Ishikawa (cell line): ENCODE measurements around the gene STON2.

ENCODE experiments used
- CEBPB ChIP-seq: IDR thresholded peaks from 2 replicates; pipeline ENCODE4 v1.6.1; 2012
- EGR1 ChIP-seq: IDR thresholded peaks from 2 replicates; pipeline ENCODE4 v1.6.1; 2012
- EP300 ChIP-seq: IDR thresholded peaks from 2 replicates; pipeline ENCODE4 v1.6.1; 2012; ENCODE audit warnings: borderline replicate concordance
- FOXM1 ChIP-seq: IDR thresholded peaks from 2 replicates; pipeline ENCODE4 v1.6.1; 2012; ENCODE audit warnings: low read depth, borderline replicate concordance
- MAX ChIP-seq: IDR thresholded peaks from 2 replicates; pipeline ENCODE4 v1.6.1; 2012
- RAD21 ChIP-seq: IDR thresholded peaks from 2 replicates; pipeline ENCODE4 v1.6.1; 2012; ENCODE audit warnings: low read depth
- REST ChIP-seq: IDR thresholded peaks from 2 replicates; pipeline ENCODE4 v1.6.1; 2012; ENCODE audit warnings: low read depth, mild to moderate bottlenecking
- TAF1 ChIP-seq: IDR thresholded peaks from 2 replicates; pipeline ENCODE4 v1.6.1; 2012; ENCODE audit warnings: low read depth, mild to moderate bottlenecking
- TEAD4 ChIP-seq: IDR thresholded peaks from 2 replicates; pipeline ENCODE4 v1.6.1; 2012
- YY1 ChIP-seq: IDR thresholded peaks from 2 replicates; pipeline ENCODE4 v1.6.1; 2012; ENCODE audit warnings: low read depth
- ZBTB7A ChIP-seq: IDR thresholded peaks from 2 replicates; pipeline ENCODE4 v1.6.1; 2012; ENCODE audit warnings: low read depth

- TF ChIP-seq TAF1 (no peak), YY1 (no peak), EP300 (no peak), ZBTB7A (no peak), MAX (no peak), CEBPB (no peak), RAD21 (no peak), REST (no peak), EGR1 (no peak), TEAD4 (no peak), FOXM1 (no peak)
Observed at GRCh38 chr14:81236138-81236537, 164.0 kb downstream of the STON2 start.
